Gastrocnemius medialis (tissue), 4 donors: ENCODE results near the gene TMEM72. TPM values are rescaled to one million over a fixed set of nuclear protein-coding genes. Genes with fewer than 3 reads are reported as not detected.

ENCODE experiments used
- ATAC-seq, 2 donors: fragments of 150-250 bp; one replicate each; pipeline ENCODE4 v1.9.1; 2016
- DNase-seq, 2 donors: peaks; one replicate each; pipeline ENCODE4 v3.0.0-alpha.2; 2019
- H3K27ac ChIP-seq, 4 donors: fragments of 200-600 bp; sonication (generic); 1 replicate in 1 of 4; 2 replicates in 3 of 4; pipeline ENCODE4 v1.5.1; 2016 to 2018; ENCODE audit warnings: mild to moderate bottlenecking in 2 of 4, moderate library complexity in 1 of 4
- H3K27me3 ChIP-seq, 3 donors: fragments of 200-600 bp; sonication (generic) in 2 of 3; 1 replicate in 1 of 3; 2 replicates in 2 of 3; pipeline versions ENCODE4 v1.5.1 to v1.6.0; 2016 to 2019; ENCODE audit warnings: mild to moderate bottlenecking in 1 of 3, moderate library complexity in 1 of 3
- H3K36me3 ChIP-seq, 2 donors: fragments of 200-600 bp; sonication (generic) in 1 of 2; one replicate each; pipeline ENCODE4 v1.5.1; 2017 to 2018
- H3K4me1 ChIP-seq, 2 donors: fragments of 200-600 bp; sonication (generic) in 1 of 2; one replicate each; pipeline ENCODE4 v1.5.1; 2016 to 2017; ENCODE audit warnings: mild to moderate bottlenecking in 2 of 2
- H3K4me3 ChIP-seq, 4 donors: fragments of 200-600 bp; sonication (generic) in 3 of 4; 1 replicate in 1 of 4; 2 replicates in 3 of 4; pipeline ENCODE4 v1.5.1; 2016 to 2019; ENCODE audit warnings: mild to moderate bottlenecking in 2 of 4
- H3K9me3 ChIP-seq, 3 donors: fragments of 200-600 bp; sonication (generic) in 2 of 3; 1 replicate in 1 of 3; 2 replicates in 2 of 3; pipeline ENCODE4 v1.5.1; 2016 to 2019
- CTCF ChIP-seq, 5 experiments: fragments of 450-650 bp in 3 of 5; fragments of 200-600 bp in 2 of 5; sonication (generic) in 2 of 5; IDR thresholded peaks in 4 of 5; conservative IDR thresholded peaks in 1 of 5; 1 replicate in 4 of 5; 2 replicates in 1 of 5; pipeline ENCODE4 v1.5.1; 2016 to 2019; ENCODE audit warnings: antibody characterized with exemption in 5 of 5, mild to moderate bottlenecking in 3 of 5, moderate library complexity in 3 of 5
- POLR2A ChIP-seq, 2 donors: fragments of 450-650 bp; IDR thresholded peaks; one replicate each; pipeline ENCODE4 v1.6.1; 2017; ENCODE audit warnings: antibody characterized with exemption in 2 of 2, mild to moderate bottlenecking in 2 of 2, moderate library complexity in 2 of 2
- in situ Hi-C, 4 donors: fragments of 200-750 bp; cut with MboI; loops; one replicate each; pipeline versions ENCODE4 v1.15.0 to v1.8.0; 2017; ENCODE audit warnings: low sequenced_read_pairs in 4 of 4
- intact Hi-C: fragments of 100-400 bp; cut with DNase I; formaldehyde crosslinking; loops from one replicate; pipeline ENCODE4 v1.15.1; 2023; ENCODE audit warnings: low total_unique reads
- total RNA-seq, 4 donors: library from RNA; depleted of rRNA; stranded (reverse); fragments of >200 nt; gene quantifications; one replicate each; pipeline versions ENCODE4 v1.1.0 to v1.2.3, GENCODE V29; 2016

Gene TMEM72
- total RNA-seq, 4 donors from 2014 or later, result not detected

- intact Hi-C loops, result loop anchor here (10.0 kb wide), 1 partner anchor 98 kb away; no protein-coding TSS in a partner anchor
- peak overlapping the region in 2 of 4 donors; percentile 89 to 91 for H3K27ac ChIP-seq
These were observed 61.8 kb downstream of the TMEM72 start for GRCh38 chr10:44972874-44973306.

GRCh38 chr10:44973323-44974081 lies 62.4 kb downstream of the TMEM72 start:
- peaks cover 0 to 14% of the 10 kb centered on the region in 2 donors for H3K36me3 ChIP-seq
- peaks cover 53 to 56% of the 10 kb centered on the region in 2 donors for H3K4me1 ChIP-seq
- DNase-seq, result peak in 1 of 2 donors; percentile 12
- ATAC-seq, result no peak
- H3K9me3 ChIP-seq, result no peaks in the 10 kb centered on the region
- H3K27me3 ChIP-seq, result no peaks in the 10 kb centered on the region
- H3K4me3 ChIP-seq, result no peak overlapping the region
- TF ChIP-seq POLR2A (IDR thresholded peaks at IDR 0.05), result no peak
- TF ChIP-seq CTCF (IDR thresholded peaks at IDR 0.05 in 4 of 5, conservative IDR thresholded peaks at IDR 0.05 in 1 of 5), result no peak
- in situ Hi-C loops (loop anchor here in 1 of 4 donors (5.0 kb wide), 1 partner anchor 41 kb away; no protein-coding TSS in a partner anchor), intact Hi-C loops (loop anchor here (10.0 kb wide), 1 partner anchor 99 kb away; no protein-coding TSS in a partner anchor)
- H3K27ac ChIP-seq, result peak overlapping the region; percentile 84 to 94 (median 90)

More at GRCh38 chr10:44972874-44973306, 61.8 kb downstream of the TMEM72 start:
- DNase-seq (no peak), ATAC-seq (no peak)
- Histone ChIP-seq H3K9me3 (no peaks in the 10 kb centered on the region), H3K36me3 (peaks cover 0 to 12% of the 10 kb centered on the region in 2 donors), H3K27me3 (no peaks in the 10 kb centered on the region), H3K4me1 (peaks cover 57 to 62% of the 10 kb centered on the region in 2 donors), H3K4me3 (no peak overlapping the region)
- TF ChIP-seq POLR2A (IDR thresholded peaks at IDR 0.05), result no peak
- no peak for TF ChIP-seq CTCF (IDR thresholded peaks at IDR 0.05 in 4 of 5, conservative IDR thresholded peaks at IDR 0.05 in 1 of 5)
- in situ Hi-C loops, result loop anchor here in 1 of 4 donors (5.0 kb wide), 1 partner anchor 41 kb away; no protein-coding TSS in a partner anchor

- Histone ChIP-seq H3K4me1 (peaks cover 50 to 54% of the 10 kb centered on the region in 2 donors), H3K27me3 (no peaks in the 10 kb centered on the region), H3K27ac (peak overlapping the region; percentile 84 to 94 (median 90)), H3K9me3 (no peaks in the 10 kb centered on the region), H3K36me3 (peaks cover 0 to 14% of the 10 kb centered on the region in 2 donors), H3K4me3 (peak overlapping the region; percentile 26 to 81 (median 66))
- TF ChIP-seq CTCF (IDR thresholded peaks at IDR 0.05 in 4 of 5, conservative IDR thresholded peaks at IDR 0.05 in 1 of 5) (no peak), POLR2A (IDR thresholded peaks at IDR 0.05) (no peak)
- ATAC-seq (no peak), DNase-seq (no peak)
- in situ Hi-C loops, result loop anchor here in 1 of 4 donors (5.0 kb wide), 1 partner anchor 42 kb away; no protein-coding TSS in a partner anchor
- intact Hi-C loops, result loop anchor here (10.0 kb wide), 1 partner anchor 99 kb away; no protein-coding TSS in a partner anchor
These were observed 63.0 kb downstream of the TMEM72 start for GRCh38 chr10:44974082-44974627.

GRCh38 chr10:44974628-44975430 lies 63.7 kb downstream of the TMEM72 start:
- ATAC-seq, result peak; percentile 49 to 55
- TF ChIP-seq CTCF (IDR thresholded peaks at IDR 0.05 in 4 of 5, conservative IDR thresholded peaks at IDR 0.05 in 1 of 5), result peak; percentile 83 to 99 (median 98)
- peak in 1 of 2 donors; percentile 10 for TF ChIP-seq POLR2A (IDR thresholded peaks at IDR 0.05)
- Histone ChIP-seq H3K36me3 (peaks cover 0 to 14% of the 10 kb centered on the region in 2 donors), H3K4me1 (peaks cover 50 to 54% of the 10 kb centered on the region in 2 donors), H3K9me3 (no peaks in the 10 kb centered on the region), H3K27me3 (no peaks in the 10 kb centered on the region), H3K4me3 (peak overlapping the region; percentile 46 to 81 (median 66)), H3K27ac (peak overlapping the region; percentile 84 to 94 (median 90))
- intact Hi-C loops, result loop anchor here (1.0 to 10.0 kb wide), 3 partner anchors 43 to 1568 kb away; partner anchors contain the start of gene HNRNPF
- DNase-seq, result peak; percentile 64 to 78
- in situ Hi-C loops, result loop anchor here in 3 of 4 donors (5.0 to 25.0 kb wide), 3 partner anchors 43 to 1563 kb away; partner anchors contain the start of gene HNRNPF (in 2 of the 3)
